ENCODE results near the gene SFMBT1.

The SFMBT1 gene, protein sequence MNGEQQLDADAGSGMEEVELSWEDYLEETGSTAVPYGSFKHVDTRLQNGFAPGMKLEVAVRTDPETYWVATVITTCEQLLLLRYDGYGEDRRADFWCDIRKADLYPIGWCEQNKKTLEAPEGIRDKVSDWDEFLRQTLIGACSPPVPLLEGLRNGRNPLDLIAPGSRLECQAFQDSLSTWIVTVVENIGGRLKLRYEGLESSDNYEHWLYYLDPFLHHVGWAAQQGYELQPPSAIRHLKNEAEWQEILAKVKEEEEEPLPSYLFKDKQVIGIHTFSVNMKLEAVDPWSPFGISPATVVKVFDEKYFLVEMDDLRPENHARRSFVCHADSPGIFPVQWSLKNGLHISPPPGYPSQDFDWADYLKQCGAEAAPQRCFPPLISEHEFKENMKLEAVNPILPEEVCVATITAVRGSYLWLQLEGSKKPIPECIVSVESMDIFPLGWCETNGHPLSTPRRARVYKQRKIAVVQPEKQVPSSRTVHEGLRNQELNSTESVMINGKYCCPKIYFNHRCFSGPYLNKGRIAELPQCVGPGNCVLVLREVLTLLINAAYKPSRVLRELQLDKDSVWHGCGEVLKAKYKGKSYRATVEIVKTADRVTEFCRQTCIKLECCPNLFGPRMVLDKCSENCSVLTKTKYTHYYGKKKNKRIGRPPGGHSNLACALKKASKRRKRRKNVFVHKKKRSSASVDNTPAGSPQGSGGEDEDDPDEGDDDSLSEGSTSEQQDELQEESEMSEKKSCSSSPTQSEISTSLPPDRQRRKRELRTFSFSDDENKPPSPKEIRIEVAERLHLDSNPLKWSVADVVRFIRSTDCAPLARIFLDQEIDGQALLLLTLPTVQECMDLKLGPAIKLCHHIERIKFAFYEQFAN

DNA sequence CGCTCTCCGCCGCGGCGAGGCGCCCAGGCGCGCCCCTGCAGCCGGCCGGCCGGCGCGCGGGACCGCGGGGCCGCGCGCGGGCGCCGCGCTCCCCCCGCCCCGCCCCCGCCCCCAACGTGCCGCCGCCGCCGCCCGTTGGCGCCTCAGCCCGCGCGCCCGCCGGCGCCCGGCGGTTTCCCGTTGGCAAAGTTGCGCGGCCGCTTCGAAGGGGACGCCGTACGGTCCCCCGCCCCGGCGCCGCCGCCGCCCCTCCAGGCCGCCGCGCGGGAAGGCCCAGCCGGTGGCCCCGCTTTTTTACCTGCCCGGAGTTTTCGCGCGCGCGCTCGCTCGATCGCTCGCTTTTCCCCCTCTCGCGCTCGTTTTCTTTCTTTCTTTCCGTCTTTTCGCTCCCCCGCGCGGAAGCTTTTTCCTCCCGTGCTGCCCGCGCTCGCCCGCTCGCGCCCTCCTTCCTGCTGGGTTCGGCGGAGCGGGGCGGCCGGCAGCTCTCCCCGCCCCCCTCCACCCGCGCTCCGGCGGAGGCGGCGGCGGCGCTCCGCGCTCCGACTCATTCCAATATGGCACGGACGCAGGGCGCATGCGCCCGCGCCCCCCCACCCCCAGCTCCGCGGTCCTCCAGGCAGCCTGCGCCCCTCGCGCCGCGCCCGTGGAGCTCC is at the start of gene SFMBT1:
TSS of gene SFMBT1 (minus strand) at position 556 of the 653 bp plus-strand sequence. CDS start 76,945 bp downstream, outside the sequence.
- peak; percentile 71 to 76 for DNase-seq

DNA sequence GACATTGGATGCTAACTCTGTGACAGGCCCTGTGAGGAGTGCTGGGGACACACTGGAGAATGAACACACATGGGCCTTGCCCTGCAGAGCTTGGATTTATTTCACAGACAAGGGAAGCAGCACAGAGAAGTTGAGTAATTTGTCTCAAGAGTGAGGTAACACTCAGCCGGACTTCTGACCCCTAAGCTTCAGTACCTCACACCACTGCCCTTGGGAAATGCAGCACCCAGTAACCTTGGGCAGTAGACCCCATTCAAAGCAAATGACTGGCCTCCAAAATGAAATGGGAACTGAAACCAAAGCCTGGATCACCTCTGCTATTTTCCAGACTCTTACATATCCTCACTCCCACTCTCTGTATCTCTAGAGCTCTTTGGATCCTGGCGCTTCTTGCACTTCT is 47.1 kb upstream of the SFMBT1 start:
- no peak for DNase-seq

DNA sequence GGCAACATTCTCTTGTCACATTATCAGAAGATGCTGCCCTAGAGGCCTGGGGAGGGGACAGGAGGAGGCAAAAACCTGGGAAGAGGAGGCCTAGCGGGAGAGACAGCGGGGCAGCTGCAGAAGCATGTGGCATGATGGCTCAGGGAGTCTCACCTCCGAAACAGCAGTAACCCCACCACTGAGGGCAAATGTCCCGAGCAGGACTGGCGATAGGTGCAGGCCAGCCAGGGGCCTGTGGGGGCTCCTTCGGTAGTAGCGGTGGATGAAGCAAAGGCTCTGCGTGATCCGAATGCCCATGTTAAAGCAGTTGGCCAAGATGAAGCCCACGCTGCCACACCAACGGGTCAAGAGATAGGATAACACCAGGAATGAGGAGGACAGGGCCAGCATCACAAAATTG is 46.3 kb upstream of the SFMBT1 start:
- DNase-seq, result no peak

DNA sequence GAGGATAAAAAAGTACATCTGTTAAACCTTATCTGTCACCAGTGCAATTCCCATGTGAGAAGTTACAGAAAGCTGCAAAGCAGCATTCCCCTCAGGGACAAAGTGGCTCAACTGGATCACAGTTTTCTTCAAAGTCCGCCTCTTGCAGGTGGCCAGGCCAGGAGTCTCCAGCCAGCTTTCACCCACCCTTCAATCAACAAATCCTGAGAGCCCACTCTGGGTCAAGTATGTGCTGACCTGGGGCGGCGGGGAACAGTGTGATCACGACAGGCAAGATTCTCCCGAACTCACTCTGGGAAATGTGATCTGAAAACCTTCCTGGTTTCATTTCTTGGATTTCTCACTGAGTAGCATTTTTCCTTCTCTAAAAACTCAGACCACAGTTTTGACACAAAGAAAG is 45.1 kb upstream of the SFMBT1 start:
- no peak for DNase-seq

DNA sequence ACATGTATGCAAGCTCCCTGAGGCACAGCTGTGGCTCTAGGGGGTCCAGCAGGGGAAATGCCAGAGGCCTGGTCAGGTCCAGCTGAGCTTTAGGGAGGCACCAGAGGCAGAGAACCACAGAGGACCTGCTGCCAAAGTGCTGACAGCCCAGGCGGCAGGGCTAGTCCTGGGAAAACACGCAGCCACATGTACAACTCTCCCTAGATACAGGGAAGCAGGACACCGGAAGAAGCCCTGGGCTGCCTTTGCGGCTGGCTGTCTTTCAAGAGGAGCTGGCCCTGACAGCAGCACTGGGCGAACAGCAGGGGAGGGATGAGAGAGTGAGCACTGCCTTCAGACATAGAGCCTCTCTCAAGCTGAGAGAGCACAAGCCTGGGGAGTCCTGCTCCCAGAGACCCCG is 43.6 kb upstream of the SFMBT1 start:
- DNase-seq, result no peak

DNA sequence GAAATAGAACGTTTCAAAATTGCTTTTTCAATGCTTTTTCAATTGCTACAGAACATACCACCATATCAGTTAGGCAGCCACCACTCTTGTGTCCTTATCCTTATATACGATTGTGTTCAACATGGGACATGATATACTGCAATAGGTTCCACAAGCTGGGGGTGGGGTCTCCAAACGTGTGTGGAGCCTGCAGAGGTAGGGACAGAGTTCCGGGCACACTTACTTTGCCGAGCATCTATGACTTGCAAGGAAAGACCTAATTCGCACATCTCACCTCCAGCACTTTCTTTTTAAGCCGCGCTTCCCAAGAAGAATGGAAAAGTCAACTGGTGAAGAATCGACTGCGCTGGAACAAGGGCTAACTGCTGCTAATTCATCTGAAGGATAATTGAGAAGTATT is 39.6 kb upstream of the SFMBT1 start:
- DNase-seq, result no peak

DNA sequence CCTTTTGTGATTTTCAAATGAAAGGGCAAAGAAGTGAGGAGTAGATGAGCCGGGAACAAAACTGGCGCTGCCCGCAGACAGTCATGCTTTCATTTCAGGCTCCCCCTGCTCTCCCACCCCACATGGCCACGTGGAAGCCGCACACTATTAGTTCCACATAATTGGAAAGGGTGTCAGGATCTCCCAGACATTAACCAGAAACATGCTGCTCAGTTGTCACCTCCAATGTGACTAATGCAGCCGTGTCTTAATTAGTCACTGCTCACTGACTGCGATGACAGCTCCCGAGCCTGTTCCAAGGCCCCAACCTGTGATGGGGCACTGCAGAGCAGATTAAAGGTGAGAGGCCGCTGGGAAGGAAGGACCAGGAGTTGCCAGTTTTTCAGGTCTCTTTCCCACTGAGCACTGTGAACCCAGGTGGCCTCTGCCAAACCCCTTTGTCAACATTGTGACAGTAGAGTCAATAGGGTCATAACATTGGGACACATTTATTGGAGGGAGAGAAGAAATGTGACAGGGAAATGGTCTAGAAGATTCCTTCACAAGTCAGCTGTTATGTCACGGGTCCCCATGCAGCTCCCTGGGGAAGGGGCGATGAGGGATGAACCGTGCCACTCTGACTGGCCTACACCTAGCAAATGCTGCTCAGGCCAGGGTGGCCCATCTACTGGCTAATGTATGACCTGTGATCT is 38.6 kb upstream of the SFMBT1 start:
- no peak for DNase-seq

DNA sequence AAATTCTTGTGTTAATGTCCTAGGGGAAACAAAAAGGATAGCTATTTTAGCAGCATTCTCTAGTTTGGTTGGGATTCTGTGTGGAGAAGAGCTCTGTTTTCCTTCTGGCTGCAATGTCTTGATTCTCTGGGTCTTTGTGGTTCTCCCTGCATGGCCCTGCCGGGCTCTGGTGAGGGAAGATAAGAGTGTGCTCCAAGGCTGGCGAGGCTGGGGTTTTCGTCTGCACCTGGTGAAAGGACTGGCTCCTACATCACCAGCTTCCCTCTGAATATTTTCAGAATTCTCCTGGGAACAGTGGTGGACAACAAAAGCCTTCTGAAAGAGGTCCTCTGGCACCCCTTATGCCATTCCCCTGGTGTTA is 38.1 kb upstream of the SFMBT1 start:
- DNase-seq, result no peak

DNA sequence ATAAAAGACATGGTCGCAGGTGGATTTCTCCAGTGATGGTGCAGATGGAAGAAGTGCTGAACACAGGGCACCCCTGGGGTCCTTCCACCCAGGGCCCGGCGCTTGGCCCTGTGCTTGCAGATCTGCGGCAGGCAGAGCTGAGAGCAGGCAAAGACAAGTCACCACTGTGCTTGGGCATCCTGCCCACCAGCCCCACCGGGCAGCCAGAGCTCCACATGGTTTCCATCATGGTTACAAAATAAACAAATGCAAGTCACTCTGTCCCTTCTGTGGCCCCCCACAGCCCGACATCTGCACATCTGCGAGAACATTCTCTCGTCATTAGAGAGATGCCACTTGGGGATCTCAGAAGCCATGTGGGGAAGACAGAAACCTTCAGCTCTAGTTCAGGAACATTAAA is 37.6 kb upstream of the SFMBT1 start:
- no peak for DNase-seq

DNA sequence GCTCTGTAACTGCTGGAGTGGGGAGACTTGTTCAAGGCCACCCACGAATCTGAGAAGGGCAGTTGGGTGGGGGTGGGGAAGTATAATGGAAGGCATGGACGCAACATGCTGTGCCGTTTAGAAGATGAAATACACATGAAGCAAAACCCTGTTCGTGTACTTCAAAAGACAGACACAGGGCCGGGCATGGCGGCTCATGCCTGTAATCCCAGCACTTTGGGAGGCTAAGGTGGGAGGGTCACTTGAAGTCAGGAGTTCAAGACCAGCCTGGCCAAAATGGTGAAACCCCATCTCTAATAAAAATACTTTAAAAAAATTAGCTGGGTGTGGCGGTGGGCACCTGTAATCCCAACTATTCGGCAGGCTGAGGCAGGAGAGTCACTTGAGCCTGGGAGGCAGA is 36.9 kb upstream of the SFMBT1 start:
- no peak for DNase-seq

DNA sequence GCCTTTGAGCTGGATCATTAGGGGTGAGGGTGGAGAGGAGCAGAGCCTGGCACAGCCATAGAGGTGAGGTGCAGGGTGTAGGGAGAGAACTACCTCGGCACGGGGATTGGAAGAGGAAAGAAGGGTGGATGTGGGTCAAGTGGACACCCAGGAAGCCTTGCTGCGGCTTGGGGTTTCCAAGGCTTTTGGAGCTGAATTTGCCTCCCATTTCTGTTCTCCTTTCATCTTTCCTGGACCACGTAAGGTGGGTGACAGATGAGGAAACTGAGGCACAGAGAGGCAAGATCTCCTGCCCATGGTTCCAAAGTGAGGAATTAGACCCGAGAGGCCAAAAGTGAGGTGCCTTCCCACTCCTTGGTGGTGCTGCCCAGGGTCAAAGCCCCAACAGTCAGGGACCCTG is 35.4 kb upstream of the SFMBT1 start:
- DNase-seq, result no peak

DNA sequence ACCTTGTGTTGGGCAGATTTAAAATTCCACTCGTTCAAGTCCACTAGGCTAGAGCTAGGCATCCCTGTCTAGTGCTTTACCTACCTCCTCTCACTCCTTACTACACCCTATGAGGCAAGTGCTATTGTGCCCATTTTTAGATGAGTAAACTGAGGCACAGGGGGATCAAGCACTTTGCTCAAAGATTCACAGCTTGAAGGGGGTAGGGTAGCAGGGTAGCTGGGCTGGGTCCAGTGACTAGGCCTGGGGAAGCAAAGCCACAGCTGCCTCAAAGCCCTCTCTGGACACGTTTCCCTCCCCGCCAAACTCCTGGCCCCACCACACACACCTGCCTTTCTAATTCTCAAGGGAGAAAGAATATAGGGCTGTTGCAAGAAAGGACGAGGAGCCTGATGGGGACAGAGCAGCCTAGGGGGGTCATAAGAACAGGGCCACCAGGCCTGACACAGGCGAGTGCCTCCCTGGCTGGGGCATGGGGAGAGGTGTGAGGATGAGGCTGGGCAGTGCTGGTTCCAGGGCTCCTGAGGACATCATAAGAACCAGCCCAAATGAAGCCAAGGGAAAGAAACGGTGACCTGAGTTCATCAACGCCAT is 34.8 kb upstream of the SFMBT1 start:
- DNase-seq, result no peak

DNA sequence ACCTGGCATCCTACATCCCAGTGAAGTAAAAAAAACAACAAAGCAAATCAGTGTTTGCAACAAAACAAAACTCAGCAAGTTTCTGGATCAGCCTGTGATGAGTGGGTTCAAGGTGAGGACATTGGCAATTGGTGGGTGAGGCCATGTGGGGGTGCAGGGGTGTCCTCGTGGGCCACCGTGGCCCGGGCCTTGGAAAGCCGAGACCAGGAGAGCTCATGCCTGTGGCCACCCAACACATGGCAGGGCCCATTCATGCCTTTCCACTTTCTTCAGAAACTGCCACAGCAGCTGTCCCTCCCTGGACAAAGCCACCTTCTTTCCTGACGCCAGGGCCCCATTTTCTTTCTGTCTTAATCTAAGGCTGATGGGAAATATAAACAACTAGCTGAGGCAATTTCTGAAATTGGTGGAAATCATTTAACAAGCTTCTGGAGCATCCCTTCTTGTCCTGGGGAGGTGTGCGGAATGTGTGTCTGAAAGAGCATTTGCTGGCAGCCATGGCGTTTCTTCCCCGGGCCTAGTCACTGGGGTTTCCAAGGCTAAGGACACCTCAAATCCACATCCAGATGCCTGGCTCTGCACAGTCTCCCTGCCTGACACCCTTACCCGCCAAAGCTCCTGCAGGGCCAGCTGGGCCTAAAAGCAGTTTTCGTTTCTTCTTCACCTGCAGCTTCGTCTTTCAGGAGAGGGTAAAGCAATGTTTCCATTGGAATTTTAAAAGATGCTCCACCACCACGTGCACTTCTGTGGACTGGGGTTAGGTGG is 34.1 kb upstream of the SFMBT1 start:
- DNase-seq, result no peak

DNA sequence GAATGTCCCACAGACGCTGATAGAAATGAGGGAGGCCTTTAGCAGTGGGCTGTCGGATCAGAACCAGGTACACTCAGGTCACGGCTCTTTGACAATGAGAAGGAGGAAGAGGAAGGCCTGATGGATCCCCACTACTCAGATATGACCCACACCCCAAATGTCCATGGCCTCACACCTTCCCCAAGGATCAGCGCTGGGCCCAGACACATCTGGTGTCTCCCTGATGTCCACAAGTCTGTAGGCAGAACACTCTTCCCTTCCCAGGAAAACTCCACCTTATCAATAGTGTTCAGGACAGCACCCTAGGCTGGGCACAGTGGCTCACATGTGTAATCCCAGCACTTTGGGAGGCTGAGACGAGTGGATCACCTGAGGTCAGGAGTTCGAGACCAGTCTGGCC is 33.3 kb upstream of the SFMBT1 start:
- DNase-seq, result no peak

DNA sequence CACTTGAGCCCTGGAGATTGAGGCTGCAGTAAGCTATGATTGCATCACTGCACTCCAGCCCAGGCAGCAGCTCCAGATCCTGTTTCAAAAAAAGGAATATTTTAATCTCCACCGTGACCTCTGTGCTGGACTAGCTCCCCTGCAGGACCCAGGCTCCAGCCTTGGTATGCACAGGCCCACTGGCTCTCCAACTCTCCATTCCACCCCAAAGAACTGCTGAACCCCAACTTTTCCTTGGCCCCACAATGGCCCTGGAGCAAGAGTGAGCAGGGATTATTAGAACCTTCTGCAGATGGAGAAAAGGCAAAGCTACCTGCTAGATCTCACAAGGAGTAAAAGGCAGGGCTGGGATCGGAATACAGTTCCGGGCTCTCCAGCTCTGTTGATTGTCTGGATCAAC is 32.8 kb upstream of the SFMBT1 start:
- no peak for DNase-seq

DNA sequence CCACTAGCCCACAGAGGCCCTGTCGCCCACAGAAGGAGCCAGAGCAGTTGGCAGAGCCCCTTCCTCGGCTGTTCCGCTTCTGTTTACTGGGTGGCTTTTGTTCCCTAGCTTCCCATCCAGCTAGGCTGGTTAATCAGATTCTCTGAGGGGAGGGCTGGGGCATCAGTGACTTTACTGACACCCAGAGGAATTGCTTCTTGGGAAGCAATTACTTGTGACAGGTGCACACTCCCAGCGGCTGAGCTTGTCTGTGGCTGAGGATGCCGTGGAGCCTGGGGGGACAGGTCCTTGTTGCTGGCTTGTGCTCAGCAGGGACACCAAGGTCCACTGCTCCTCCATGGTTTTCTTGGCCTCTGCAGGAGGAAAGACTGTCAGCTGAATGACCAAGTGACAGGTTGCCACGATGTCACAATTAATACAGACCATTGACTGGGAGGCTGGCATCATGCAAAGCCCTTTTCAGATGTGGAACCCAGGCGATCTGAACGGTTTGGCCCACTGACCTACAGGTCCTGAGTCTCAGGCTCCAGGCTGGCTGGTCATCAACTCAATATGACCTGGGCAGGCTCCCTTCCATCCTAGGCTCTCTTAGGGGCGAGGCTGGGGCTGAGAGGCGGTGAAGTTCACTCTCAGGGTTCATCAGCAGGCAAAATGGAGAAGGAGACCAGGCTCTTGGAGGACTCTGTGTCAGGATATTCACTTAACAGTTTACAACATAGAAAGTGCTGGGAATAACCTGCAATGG is 31.8 kb upstream of the SFMBT1 start:
- DNase-seq, result no peak

DNA sequence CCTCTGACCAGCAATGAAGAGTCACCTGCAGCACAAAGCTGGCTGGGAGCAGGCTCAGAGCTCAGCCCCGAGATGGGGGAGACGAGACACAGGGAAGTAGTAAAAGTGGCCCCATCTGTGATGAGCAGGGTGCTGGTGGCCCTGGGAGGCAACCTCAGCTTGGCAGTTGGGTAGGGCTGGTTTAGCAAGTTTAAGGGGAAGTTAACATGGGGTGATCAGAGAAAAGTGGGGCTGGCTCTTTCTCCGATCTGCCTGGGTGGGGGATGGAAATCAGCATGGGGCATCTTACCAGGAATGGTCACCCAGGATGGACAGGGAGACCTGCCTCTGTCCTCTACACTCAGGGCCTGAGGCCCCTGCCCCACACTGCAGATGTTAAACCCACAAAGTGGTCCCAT is 29.9 kb upstream of the SFMBT1 start:
- DNase-seq, result no peak

DNA sequence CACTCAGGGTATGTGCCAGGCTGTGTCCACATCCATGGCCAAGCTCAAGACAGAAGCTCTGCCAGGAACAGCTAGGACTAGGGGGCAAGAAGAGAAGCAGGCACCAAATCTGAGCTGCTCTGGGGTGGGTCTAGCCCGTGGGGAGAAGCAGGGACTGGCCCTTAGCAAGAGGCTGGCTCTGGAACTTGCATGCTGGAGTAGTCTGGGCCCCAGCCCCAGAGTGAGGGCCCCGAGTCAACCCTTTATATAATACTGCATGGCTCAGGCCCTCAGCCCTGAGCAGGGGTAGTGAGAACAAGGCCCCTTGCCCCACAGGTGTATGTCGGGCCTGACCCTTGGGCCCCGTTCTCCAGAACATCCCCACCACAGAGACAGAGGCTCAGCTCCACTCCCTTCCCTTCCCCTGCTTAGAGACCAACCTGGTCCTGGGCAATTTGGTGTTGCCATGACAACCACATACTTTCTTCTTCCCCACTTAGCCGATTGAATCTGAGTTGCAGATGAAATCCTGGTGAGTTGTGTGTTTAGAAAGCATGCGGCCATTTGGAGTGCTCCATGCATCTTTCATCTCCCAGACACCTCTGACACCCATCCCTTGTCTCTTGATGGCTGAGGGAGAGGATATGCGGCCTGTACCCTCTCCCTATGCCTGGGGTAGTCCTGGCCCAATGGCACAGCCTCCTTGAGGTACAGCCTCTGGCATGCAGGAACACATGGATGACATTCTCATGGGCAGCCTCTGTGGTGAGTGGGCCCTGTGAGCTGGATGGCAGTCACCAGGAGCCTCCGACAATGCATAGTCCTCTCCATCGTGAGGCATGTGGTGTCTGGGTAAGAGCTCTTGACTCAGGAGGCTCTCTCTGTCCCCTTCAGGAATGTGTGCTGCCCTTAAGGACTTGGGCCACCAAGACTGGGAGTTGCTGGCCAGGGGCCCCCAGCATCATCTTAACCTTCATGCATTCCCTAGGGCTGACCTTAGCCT is 29.2 kb upstream of the SFMBT1 start:
- DNase-seq, result no peak

DNA sequence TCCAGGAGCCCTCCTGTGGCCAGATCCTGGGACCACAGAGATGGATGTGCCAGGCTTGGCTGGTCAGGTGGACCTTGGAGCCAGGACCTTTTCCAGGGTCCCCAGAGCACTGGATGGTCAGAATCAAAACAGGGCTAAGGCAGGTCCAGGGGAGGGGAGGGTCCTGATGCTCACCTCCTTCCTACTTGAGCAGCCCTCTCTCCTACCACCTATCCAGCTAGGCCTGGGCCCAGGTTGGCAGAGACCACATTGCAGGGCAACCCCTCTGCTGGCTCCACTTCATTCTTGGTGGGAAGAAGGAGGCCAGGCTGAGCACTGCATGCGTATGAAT is 28.5 kb upstream of the SFMBT1 start:
- DNase-seq, result no peak
